Natural killer cell (primary cell): ENCODE data around the gene BOD1L1. TPM values are rescaled to one million over a fixed set of nuclear protein-coding genes. Genes with fewer than 3 reads are reported as not detected.

Experiments
- ATAC-seq, 3 donors: fragments of 150-1000 bp in 2 of 3; fragments of 200-7000 bp in 1 of 3; cut with Tn5 transposase; 1 replicate in 1 of 3; 2 replicates in 2 of 3; pipeline ENCODE4 v1.10.0; 2021; ENCODE audit warnings: mild to moderate bottlenecking in 2 of 3, moderate library complexity in 2 of 3
- DNase-seq, 2 donors: peaks; one replicate each; pipeline versions ENCODE4 v3.0.0 to v3.0.0-alpha.2; 2013 to 2021; ENCODE audit warnings: mixed read lengths in 1 of 2
- H3K27ac ChIP-seq: one replicate; pipeline ENCODE4 v1.5.1; 2013; ENCODE audit warnings: mild to moderate bottlenecking, low read length
- H3K27me3 ChIP-seq: one replicate; pipeline ENCODE4 v1.6.1; 2013; ENCODE audit warnings: low read length; ENCODE audit not compliant: control insufficient read depth, insufficient read depth
- H3K36me3 ChIP-seq: one replicate; pipeline ENCODE4 v1.6.1; 2013; ENCODE audit warnings: low read length; ENCODE audit not compliant: control insufficient read depth, insufficient read depth
- H3K4me1 ChIP-seq: one replicate; pipeline ENCODE4 v1.6.1; 2013; ENCODE audit warnings: low read length; ENCODE audit not compliant: control insufficient read depth, insufficient read depth
- H3K4me3 ChIP-seq: one replicate; pipeline ENCODE4 v1.5.1; 2013; ENCODE audit warnings: low read length
- H3K9me3 ChIP-seq: one replicate; pipeline ENCODE4 v1.6.1; 2013; ENCODE audit warnings: low read length; ENCODE audit not compliant: control insufficient read depth, insufficient read depth
- H3K27ac Mint-ChIP-seq, 2 donors: one replicate each; pipeline ENCODE4 v1.8.0; 2022; ENCODE audit warnings: mild to moderate bottlenecking in 2 of 2, mixed read lengths in 2 of 2, moderate library complexity in 1 of 2
- H3K27me3 Mint-ChIP-seq, 2 donors: one replicate each; pipeline ENCODE4 v1.8.0; 2022; ENCODE audit warnings: low read depth in 2 of 2, mixed read lengths in 2 of 2
- H3K36me3 Mint-ChIP-seq: one replicate; pipeline ENCODE4 v1.8.0; 2022; ENCODE audit warnings: mixed read lengths
- H3K4me1 Mint-ChIP-seq, 2 donors: one replicate each; pipeline ENCODE4 v1.8.0; 2022; ENCODE audit warnings: mixed read lengths in 2 of 2
- H3K4me3 Mint-ChIP-seq: one replicate; pipeline ENCODE4 v1.8.0; 2022; ENCODE audit warnings: mild to moderate bottlenecking, moderate library complexity, mixed read lengths
- H3K9me3 Mint-ChIP-seq, 2 donors: one replicate each; pipeline ENCODE4 v1.8.0; 2022; ENCODE audit warnings: mixed read lengths in 2 of 2
- CTCF ChIP-seq: fragments of 200-600 bp; IDR thresholded peaks from one replicate; pipeline ENCODE4 v1.8.0; 2022; ENCODE audit warnings: antibody characterized with exemption
- WGBS: methylation state at CpG from one replicate; pipeline ENCODE4 v1.1.7; 2013; ENCODE audit warnings: missing lambda C conversion rate; ENCODE audit not compliant: insufficient coverage; 5-methylcytosine and 5-hydroxymethylcytosine counted together
- intact Hi-C: fragments of 100-400 bp; cut with micrococcal nuclease; formaldehyde crosslinking; loops from one replicate; pipeline ENCODE4 v1.14.2; 2022
- total RNA-seq, 4 donors: library from RNA; stranded (reverse); fragments of 120-200 nt in 1 of 4; gene quantifications; one replicate each; pipeline versions ENCODE4 v1.2.3 to v1.2.4, GENCODE V29; 2013 to 2022

BOD1L1 gene
- total RNA-seq, 3 donors from 2014 or later (not counting 1 experiment from before 2014, with no cell fraction given), result 62.2 to 69.1 (median 67.7) TPM

- H3K36me3 ChIP-seq, result no peaks in the 10 kb centered on the region
- Mint-ChIP-seq H3K4me3 (no peak overlapping the region), H3K4me1 (peaks cover 4 to 6% of the 10 kb centered on the region in 2 donors), H3K9me3 (no peaks in the 10 kb centered on the region), H3K27ac (no peak overlapping the region), H3K36me3 (no peaks in the 10 kb centered on the region), H3K27me3 (peaks cover 41 to 65% of the 10 kb centered on the region in 2 donors)
- intact Hi-C loops, result no loop called here
- ATAC-seq (peak in 1 of 3 donors; percentile 38), DNase-seq (no peak)
- peaks cover 16% of the 10 kb centered on the region for H3K9me3 ChIP-seq
- TF ChIP-seq CTCF, result no peak
- peaks cover 17% of the 10 kb centered on the region for H3K4me1 ChIP-seq
- no peak overlapping the region for H3K4me3 ChIP-seq
- H3K27ac ChIP-seq, result no peak overlapping the region
- H3K27me3 ChIP-seq, result peaks cover 67% of the 10 kb centered on the region
- 2% methylated on average over 47 of the region's 49 CpGs for WGBS
Measured at GRCh38 chr4:13522282-13523104, 105.0 kb downstream of the BOD1L1 start.

GRCh38 chr4:13521047-13521446 is 106.5 kb downstream of the BOD1L1 start:
- no peak overlapping the region for H3K27ac Mint-ChIP-seq
- H3K27ac ChIP-seq, result no peak overlapping the region
- no peak for ATAC-seq
- intact Hi-C loops, result no loop called here
- no peak overlapping the region for H3K4me3 ChIP-seq
- peaks cover 10% of the 10 kb centered on the region for H3K4me1 ChIP-seq
- peaks cover 54% of the 10 kb centered on the region for H3K27me3 ChIP-seq
- no peaks in the 10 kb centered on the region for H3K4me1 Mint-ChIP-seq
- H3K36me3 ChIP-seq, result no peaks in the 10 kb centered on the region
- no peak for TF ChIP-seq CTCF
- H3K9me3 ChIP-seq, result peaks cover 16% of the 10 kb centered on the region
- peaks cover 32 to 63% of the 10 kb centered on the region in 2 donors for H3K27me3 Mint-ChIP-seq
- no peaks in the 10 kb centered on the region for H3K9me3 Mint-ChIP-seq
- no peak overlapping the region for H3K4me3 Mint-ChIP-seq
- WGBS, result 88% methylated on average over 1 of the region's 2 CpGs
- no peaks in the 10 kb centered on the region for H3K36me3 Mint-ChIP-seq
- no peak for DNase-seq

Other genes with a start within 250 kb of the BOD1L1 start
- gene RAB28, start 143.4 kb downstream of the BOD1L1 start, total RNA-seq, result 10 to 100 TPM; 10.2 to 13.1 (median 12.9) TPM
- gene NKX3-2, start 83.2 kb downstream of the BOD1L1 start, total RNA-seq, result not detected